ENCODE measurements around the gene ATAD3B.
A peak's percentile ranks its signal among the peaks of the same experiment; 100 is the strongest.

The ATAD3B gene

GRCh38 chr1:1535201-1536018 is 63.8 kb downstream of the ATAD3B start:
- DNase-seq (ENCODE audit: low read depth) = no peak

GRCh38 chr1:1536019-1536937 is 64.7 kb downstream of the ATAD3B start:
- no peak for DNase-seq (ENCODE audit: low read depth)

- DNase-seq (ENCODE audit: low read depth) = no peak
These were observed 65.5 kb downstream of the ATAD3B start for GRCh38 chr1:1536938-1537546.

GRCh38 chr1:1537626-1538250 is 66.2 kb downstream of the ATAD3B start:
- DNase-seq (ENCODE audit: low read depth) = no peak

GRCh38 chr1:1538334-1538733 is 66.8 kb downstream of the ATAD3B start:
- no peak for DNase-seq (ENCODE audit: low read depth)

GRCh38 chr1:1538989-1539309 is 67.4 kb downstream of the ATAD3B start:
- DNase-seq (ENCODE audit: low read depth) = no peak

- peak; percentile 55 for DNase-seq (ENCODE audit: low read depth)
These were observed 67.9 kb downstream of the ATAD3B start for GRCh38 chr1:1539310-1540089.

GRCh38 chr1:1540090-1540817 is 68.7 kb downstream of the ATAD3B start, which contains the start of gene TMEM240:
TSS of gene TMEM240 (minus strand) at chr1:1540624. CDS start at chr1:1540346, 278 bp downstream.
- DNase-seq (ENCODE audit: low read depth) = peak; percentile 74

- no peak for DNase-seq (ENCODE audit: low read depth)
These were observed 69.5 kb downstream of the ATAD3B start for GRCh38 chr1:1540818-1541628.

- DNase-seq (ENCODE audit: low read depth) = no peak
These were observed 70.6 kb downstream of the ATAD3B start for GRCh38 chr1:1541956-1542765.

- no peak for DNase-seq (ENCODE audit: low read depth)
These were observed 71.5 kb downstream of the ATAD3B start for GRCh38 chr1:1542766-1543705.

- no peak for DNase-seq (ENCODE audit: low read depth)
These were observed 72.1 kb downstream of the ATAD3B start for GRCh38 chr1:1543706-1544099.

- no peak for DNase-seq (ENCODE audit: low read depth)
These were observed 73.0 kb downstream of the ATAD3B start for GRCh38 chr1:1544544-1544943.
